Measurements from ENCODE around the gene PNMA6F.

DNA sequence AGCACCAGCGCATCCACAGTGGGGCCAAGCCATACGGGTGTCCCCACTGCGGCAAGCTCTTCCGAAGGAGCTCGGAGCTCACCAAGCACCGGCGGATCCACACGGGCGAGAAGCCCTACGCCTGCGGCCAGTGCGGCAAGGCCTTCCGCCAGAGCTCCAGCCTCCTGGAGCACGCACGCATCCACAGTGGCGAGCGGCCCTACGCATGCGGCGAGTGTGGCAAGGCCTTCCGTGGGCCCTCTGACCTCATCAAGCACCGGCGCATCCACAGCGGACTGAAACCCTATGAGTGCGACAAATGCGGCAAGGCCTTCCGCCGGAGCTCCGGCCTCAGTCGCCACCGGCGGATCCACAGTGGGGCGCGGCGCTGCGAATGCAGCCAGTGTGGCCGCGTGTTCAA, 26.0 kb upstream of the PNMA6F start:
- TF ChIP-seq, protein P1, sequence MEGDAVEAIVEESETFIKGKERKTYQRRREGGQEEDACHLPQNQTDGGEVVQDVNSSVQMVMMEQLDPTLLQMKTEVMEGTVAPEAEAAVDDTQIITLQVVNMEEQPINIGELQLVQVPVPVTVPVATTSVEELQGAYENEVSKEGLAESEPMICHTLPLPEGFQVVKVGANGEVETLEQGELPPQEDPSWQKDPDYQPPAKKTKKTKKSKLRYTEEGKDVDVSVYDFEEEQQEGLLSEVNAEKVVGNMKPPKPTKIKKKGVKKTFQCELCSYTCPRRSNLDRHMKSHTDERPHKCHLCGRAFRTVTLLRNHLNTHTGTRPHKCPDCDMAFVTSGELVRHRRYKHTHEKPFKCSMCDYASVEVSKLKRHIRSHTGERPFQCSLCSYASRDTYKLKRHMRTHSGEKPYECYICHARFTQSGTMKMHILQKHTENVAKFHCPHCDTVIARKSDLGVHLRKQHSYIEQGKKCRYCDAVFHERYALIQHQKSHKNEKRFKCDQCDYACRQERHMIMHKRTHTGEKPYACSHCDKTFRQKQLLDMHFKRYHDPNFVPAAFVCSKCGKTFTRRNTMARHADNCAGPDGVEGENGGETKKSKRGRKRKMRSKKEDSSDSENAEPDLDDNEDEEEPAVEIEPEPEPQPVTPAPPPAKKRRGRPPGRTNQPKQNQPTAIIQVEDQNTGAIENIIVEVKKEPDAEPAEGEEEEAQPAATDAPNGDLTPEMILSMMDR (IDR thresholded peaks at IDR 0.05; ENCODE audit: low read length) = no peak
- TF ChIP-seq EZH2 (IDR thresholded peaks at IDR 0.05; ENCODE audit: borderline replicate concordance, low read length) = no peak

All from OCI-LY1 (cell line).